Measurements from ENCODE around the gene CXADR. TPM values are rescaled to one million over a fixed set of nuclear protein-coding genes. Genes with fewer than 3 reads are reported as not detected.
"Not testable (repeated sequence)": the region's sequence is repeated elsewhere in the genome, so short reads cannot be mapped to it uniquely, and the experiment has no call there.

Gene CXADR
- total RNA-seq, 1 donor from 2014 or later = 21.1 TPM

- ATAC-seq (ENCODE audit: poor library complexity) (no peak), DNase-seq (no peak)
- intact Hi-C loops (cut with DNase I) = no loop called here
Observed at GRCh38 chr21:17497316-17497715, 15.5 kb upstream of the CXADR start.

- ATAC-seq (ENCODE audit: poor library complexity) (no peak), DNase-seq (no peak)
- intact Hi-C loops (cut with DNase I) = no loop called here
Observed at GRCh38 chr21:17498586-17498985, 14.3 kb upstream of the CXADR start.

GRCh38 chr21:17501107-17502006 is 11.5 kb upstream of the CXADR start:
- DNase-seq = no peak
- intact Hi-C loops (cut with DNase I) = no loop called here
- ATAC-seq (ENCODE audit: poor library complexity) = no peak

- ATAC-seq (ENCODE audit: poor library complexity); DNase-seq; intact Hi-C loops (cut with DNase I): not testable (repeated sequence)
Observed at GRCh38 chr21:17502985-17503384, 9.9 kb upstream of the CXADR start.

GRCh38 chr21:17506951-17507350 is 5.9 kb upstream of the CXADR start:
- no peak for ATAC-seq (ENCODE audit: poor library complexity)
- no peak for DNase-seq
- intact Hi-C loops (cut with DNase I) = no loop called here

- intact Hi-C loops (cut with DNase I) = no loop called here
- no peak for ATAC-seq (ENCODE audit: poor library complexity)
Observed at GRCh38 chr21:17507591-17507990, 5.3 kb upstream of the CXADR start.

GRCh38 chr21:17513214-17514123 is 626 bp downstream of the CXADR start:
- ATAC-seq (ENCODE audit: poor library complexity) = peak; percentile 66
- no peak for DNase-seq
- intact Hi-C loops (cut with DNase I) = no loop called here

More at GRCh38 chr21:17507591-17507990, 5.3 kb upstream of the CXADR start:
- no peak for DNase-seq

GRCh38 chr21:17514124-17514845 is 1.4 kb downstream of the CXADR start:
- DNase-seq = no peak

GRCh38 chr21:17517008-17517407 is 4.2 kb downstream of the CXADR start:
- intact Hi-C loops (cut with DNase I); ATAC-seq (ENCODE audit: poor library complexity); DNase-seq: not testable (repeated sequence)

More at GRCh38 chr21:17514124-17514845, 1.4 kb downstream of the CXADR start:
- intact Hi-C loops (cut with DNase I) = no loop called here
- no peak for ATAC-seq (ENCODE audit: poor library complexity)

- ATAC-seq (ENCODE audit: poor library complexity) (peak; percentile 45), DNase-seq (no peak)
- intact Hi-C loops (cut with DNase I) = no loop called here
Observed at GRCh38 chr21:17519208-17519738, 6.4 kb downstream of the CXADR start.

GRCh38 chr21:17519965-17520609 is 7.2 kb downstream of the CXADR start:
- ATAC-seq (ENCODE audit: poor library complexity) (no peak), DNase-seq (no peak)
- intact Hi-C loops (cut with DNase I) = no loop called here

- intact Hi-C loops (cut with DNase I) = no loop called here
- DNase-seq = no peak
- no peak for ATAC-seq (ENCODE audit: poor library complexity)
Observed at GRCh38 chr21:17523007-17523451, 10.2 kb downstream of the CXADR start.

- ATAC-seq (ENCODE audit: poor library complexity); DNase-seq; intact Hi-C loops (cut with DNase I): not testable (repeated sequence)
Observed at GRCh38 chr21:17523979-17524494, 11.2 kb downstream of the CXADR start.

- DNase-seq (no peak), ATAC-seq (ENCODE audit: poor library complexity) (no peak)
- intact Hi-C loops (cut with DNase I) = no loop called here
Observed at GRCh38 chr21:17524635-17525034, 11.8 kb downstream of the CXADR start.

- intact Hi-C loops (cut with DNase I) = no loop called here
- no peak for DNase-seq
- no peak for ATAC-seq (ENCODE audit: poor library complexity)
Observed at GRCh38 chr21:17526776-17527175, 13.9 kb downstream of the CXADR start.

GRCh38 chr21:17527240-17527639 is 14.4 kb downstream of the CXADR start:
- peak; percentile 71 for ATAC-seq (ENCODE audit: poor library complexity)
- intact Hi-C loops (cut with DNase I) = no loop called here
- DNase-seq = no peak

GRCh38 chr21:17527711-17528110 is 14.9 kb downstream of the CXADR start:
- intact Hi-C loops (cut with DNase I) = no loop called here
- ATAC-seq (ENCODE audit: poor library complexity) (no peak), DNase-seq (no peak)

- DNase-seq = no peak
- intact Hi-C loops (cut with DNase I) = loop anchor here (10.0 kb wide), 1 partner anchor 55 kb away; no protein-coding TSS in a partner anchor
- no peak for ATAC-seq (ENCODE audit: poor library complexity)
Observed at GRCh38 chr21:17529648-17530047, 16.8 kb downstream of the CXADR start.

Measured in Right ventricle myocardium superior (tissue), 1 donor.